Endothelial cell of umbilical vein (primary cell): ENCODE data around the gene PEX19.

ENCODE experiments used
- CTCF ChIP-seq, 2 donors: IDR thresholded peaks; 1 replicate in 1 of 2; 2 replicates in 1 of 2; pipeline ENCODE4 v1.5.1; 2011; ENCODE audit warnings: low read length in 2 of 2, mild to moderate bottlenecking in 2 of 2, moderate library complexity in 2 of 2, control low read depth in 1 of 2, inconsistent platforms in 1 of 2, low read depth in 1 of 2; ENCODE audit not compliant: insufficient read depth in 1 of 2; ENCODE audit errors: extremely low read depth in 1 of 2
- EZH2 ChIP-seq: IDR thresholded peaks from 2 replicates; pipeline ENCODE4 v1.6.1; 2012; ENCODE audit warnings: borderline replicate concordance, low read depth, mild to moderate bottlenecking, moderate library complexity, low read length, inconsistent platforms; ENCODE audit not compliant: severe bottlenecking
- MAX ChIP-seq: IDR thresholded peaks from 2 replicates; pipeline ENCODE4 v1.6.1; 2011; ENCODE audit not compliant: insufficient read depth, insufficient read length
- POLR2A ChIP-seq: IDR thresholded peaks from 2 replicates; pipeline ENCODE4 v1.6.1; 2012; ENCODE audit warnings: low read depth, mild to moderate bottlenecking, control low read depth, low read length
- POLR2AphosphoS5 ChIP-seq: IDR thresholded peaks from 2 replicates; pipeline ENCODE4 v1.6.1; 2012; ENCODE audit warnings: low read depth, mild to moderate bottlenecking, control low read depth, low read length, moderate library complexity; ENCODE audit not compliant: insufficient read depth

- no peak for TF ChIP-seq CTCF (IDR thresholded peaks at IDR 0.05; ENCODE audit: extremely low read depth in 1 of 2, insufficient read depth in 1 of 2, low read depth in 1 of 2, low read length in 2 of 2)
- no peak for TF ChIP-seq EZH2
- no peak for TF ChIP-seq POLR2A
- no peak for TF ChIP-seq POLR2AphosphoS5
- no peak for TF ChIP-seq MAX
Measured at GRCh38 chr1:160325252-160325651, 40.3 kb upstream of the PEX19 start.
